DND-41 (cell line): ENCODE results near the gene P3H1.

ENCODE experiments used
- ATAC-seq: fragments of 200-7000 bp; cut with Tn5 transposase; 3 replicates; pipeline ENCODE4 v1.9.1; 2021; ENCODE audit warnings: low read depth; ENCODE audit not compliant: insufficient read depth
- DNase-seq: peaks from one replicate; pipeline ENCODE4 v3.0.0-alpha.2; 2020
- H2AFZ ChIP-seq: 2 replicates; pipeline ENCODE4 v1.6.0; 2012; ENCODE audit warnings: low read depth, low read length
- H3K27ac ChIP-seq: 2 replicates; pipeline ENCODE4 v1.5.1; 2012; ENCODE audit warnings: low read length, inconsistent platforms
- H3K27me3 ChIP-seq: fragments of 200-600 bp; sonication (generic); 2 replicates; pipeline ENCODE4 v1.6.0; 2012; ENCODE audit warnings: low read length, mild to moderate bottlenecking, inconsistent platforms; ENCODE audit not compliant: insufficient read depth, poor library complexity
- H3K36me3 ChIP-seq: 2 replicates; pipeline ENCODE4 v1.5.1; 2012; ENCODE audit warnings: low read length, inconsistent platforms; ENCODE audit not compliant: insufficient read depth
- H3K4me1 ChIP-seq: 2 replicates; pipeline ENCODE4 v1.5.1; 2012; ENCODE audit warnings: mild to moderate bottlenecking, low read length; ENCODE audit not compliant: insufficient read depth
- H3K4me2 ChIP-seq: 2 replicates; pipeline ENCODE4 v1.6.0; 2012; ENCODE audit warnings: mild to moderate bottlenecking, moderate library complexity, low read length, inconsistent platforms; ENCODE audit not compliant: insufficient read depth
- H3K4me3 ChIP-seq, 2 experiments: fragments of 200-600 bp in 1 of 2; shearing (Covaris generic) in 1 of 2; 2 replicates each; pipeline ENCODE4 v1.5.1; 2012 to 2016; ENCODE audit warnings: inconsistent platforms in 2 of 2, low read length in 2 of 2, mild to moderate bottlenecking in 2 of 2, low read depth in 1 of 2, moderate library complexity in 1 of 2
- H3K79me2 ChIP-seq: 2 replicates; pipeline ENCODE4 v1.6.0; 2012; ENCODE audit warnings: low read length, inconsistent platforms; ENCODE audit not compliant: insufficient read depth
- H3K9ac ChIP-seq: 2 replicates; pipeline ENCODE4 v1.6.0; 2012; ENCODE audit warnings: low read depth, mild to moderate bottlenecking, inconsistent platforms, low read length, moderate library complexity
- H3K9me3 ChIP-seq: 2 replicates; pipeline ENCODE4 v1.5.1; 2012; ENCODE audit warnings: low read length, moderate library complexity, mild to moderate bottlenecking, inconsistent platforms; ENCODE audit not compliant: insufficient read depth, severe bottlenecking
- H4K20me1 ChIP-seq: 2 replicates; pipeline ENCODE4 v1.6.0; 2012; ENCODE audit warnings: low read length; ENCODE audit not compliant: insufficient read depth
- EZH2 ChIP-seq: IDR thresholded peaks from 3 replicates; pipeline ENCODE4 v1.6.1; 2012; ENCODE audit warnings: borderline replicate concordance, low read depth, mild to moderate bottlenecking, moderate library complexity, low read length, inconsistent platforms; ENCODE audit not compliant: severe bottlenecking
- TF ChIP-seq, protein P1 (sequence below): IDR thresholded peaks from 2 replicates; pipeline ENCODE4 v1.5.1; 2012; ENCODE audit warnings: borderline replicate concordance, low read length, moderate library complexity, mild to moderate bottlenecking; ENCODE audit not compliant: poor library complexity, severe bottlenecking; ENCODE audit errors: extremely low read depth

Gene P3H1

DNA sequence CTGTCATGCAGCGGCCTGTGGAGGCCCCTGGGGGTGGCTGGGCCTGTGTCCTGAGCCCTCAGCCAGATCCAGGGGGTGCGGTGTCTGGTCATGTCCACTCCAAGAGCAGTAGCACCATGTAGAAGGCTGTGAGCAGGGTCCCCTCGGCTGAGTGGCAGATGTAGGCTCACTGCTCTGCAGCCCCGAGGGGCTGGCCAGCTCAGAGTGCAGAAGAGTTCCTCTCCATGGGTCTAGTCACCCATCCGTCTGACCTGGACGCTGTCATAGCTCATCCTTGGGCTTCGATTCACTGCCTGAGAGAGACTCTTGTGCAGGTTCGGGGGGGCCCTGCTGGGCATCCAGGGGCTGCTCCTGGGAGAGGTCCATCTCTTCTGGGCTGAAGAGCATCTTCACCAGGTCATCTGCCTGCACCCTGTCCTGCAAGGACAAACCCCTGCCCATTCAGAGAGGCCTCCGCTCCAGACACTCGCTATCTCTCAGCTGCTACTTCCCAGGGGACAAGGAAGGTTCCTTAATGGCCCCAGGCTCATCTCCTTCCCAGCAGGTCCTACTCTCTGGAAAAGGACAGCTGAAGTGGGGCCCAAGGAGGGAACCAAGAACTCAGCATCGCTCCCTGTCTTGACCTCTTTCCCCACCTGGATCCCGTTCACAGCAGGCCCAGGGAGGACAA is 20.3 kb downstream of the P3H1 start:
- DNase-seq (no peak), ATAC-seq (no peak)
- H3K4me2 ChIP-seq = no peak overlapping the region
- no peaks in the 10 kb centered on the region for H4K20me1 ChIP-seq
- H2AFZ ChIP-seq = no peak overlapping the region
- no peak overlapping the region for H3K9ac ChIP-seq
- no peak overlapping the region for H3K27ac ChIP-seq
- peaks cover 52% of the 10 kb centered on the region for H3K36me3 ChIP-seq
- TF ChIP-seq, protein P1, sequence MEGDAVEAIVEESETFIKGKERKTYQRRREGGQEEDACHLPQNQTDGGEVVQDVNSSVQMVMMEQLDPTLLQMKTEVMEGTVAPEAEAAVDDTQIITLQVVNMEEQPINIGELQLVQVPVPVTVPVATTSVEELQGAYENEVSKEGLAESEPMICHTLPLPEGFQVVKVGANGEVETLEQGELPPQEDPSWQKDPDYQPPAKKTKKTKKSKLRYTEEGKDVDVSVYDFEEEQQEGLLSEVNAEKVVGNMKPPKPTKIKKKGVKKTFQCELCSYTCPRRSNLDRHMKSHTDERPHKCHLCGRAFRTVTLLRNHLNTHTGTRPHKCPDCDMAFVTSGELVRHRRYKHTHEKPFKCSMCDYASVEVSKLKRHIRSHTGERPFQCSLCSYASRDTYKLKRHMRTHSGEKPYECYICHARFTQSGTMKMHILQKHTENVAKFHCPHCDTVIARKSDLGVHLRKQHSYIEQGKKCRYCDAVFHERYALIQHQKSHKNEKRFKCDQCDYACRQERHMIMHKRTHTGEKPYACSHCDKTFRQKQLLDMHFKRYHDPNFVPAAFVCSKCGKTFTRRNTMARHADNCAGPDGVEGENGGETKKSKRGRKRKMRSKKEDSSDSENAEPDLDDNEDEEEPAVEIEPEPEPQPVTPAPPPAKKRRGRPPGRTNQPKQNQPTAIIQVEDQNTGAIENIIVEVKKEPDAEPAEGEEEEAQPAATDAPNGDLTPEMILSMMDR = no peak
- no peak for TF ChIP-seq EZH2
- H3K79me2 ChIP-seq = no peaks in the 10 kb centered on the region
- H3K27me3 ChIP-seq = no peaks in the 10 kb centered on the region
- no peak overlapping the region for H3K4me3 ChIP-seq
- H3K4me1 ChIP-seq = no peaks in the 10 kb centered on the region
- H3K9me3 ChIP-seq = no peaks in the 10 kb centered on the region

DNA sequence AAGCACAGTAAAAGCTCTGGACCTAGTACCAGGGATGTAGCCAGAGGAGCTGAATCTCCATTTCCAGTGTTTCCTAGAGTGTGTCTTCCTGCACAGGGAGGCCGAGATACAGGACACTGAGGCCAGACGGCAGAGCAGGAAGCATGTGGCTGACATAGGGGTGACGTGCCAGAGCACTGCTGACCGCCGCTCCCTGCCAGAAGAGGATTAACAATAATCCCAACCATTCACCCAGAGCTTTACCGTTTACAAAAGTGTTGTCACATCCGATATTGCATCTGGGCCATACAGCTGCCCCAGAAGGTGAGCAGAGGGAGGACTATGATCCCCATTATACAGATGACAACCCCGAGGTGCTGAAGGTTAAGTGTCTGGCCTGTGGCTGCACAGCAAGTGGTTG is 21.0 kb downstream of the P3H1 start:
- DNase-seq = no peak
- TF ChIP-seq EZH2 = no peak
- TF ChIP-seq, protein P1 = no peak
- Histone ChIP-seq H3K36me3 (peaks cover 51% of the 10 kb centered on the region), H3K4me1 (no peaks in the 10 kb centered on the region), H3K9ac (no peak overlapping the region), H3K27me3 (no peaks in the 10 kb centered on the region), H3K9me3 (no peaks in the 10 kb centered on the region), H2AFZ (no peak overlapping the region), H3K79me2 (no peaks in the 10 kb centered on the region), H3K4me3 (no peak overlapping the region), H4K20me1 (no peaks in the 10 kb centered on the region), H3K4me2 (no peak overlapping the region), H3K27ac (no peak overlapping the region)
- ATAC-seq = no peak

DNA sequence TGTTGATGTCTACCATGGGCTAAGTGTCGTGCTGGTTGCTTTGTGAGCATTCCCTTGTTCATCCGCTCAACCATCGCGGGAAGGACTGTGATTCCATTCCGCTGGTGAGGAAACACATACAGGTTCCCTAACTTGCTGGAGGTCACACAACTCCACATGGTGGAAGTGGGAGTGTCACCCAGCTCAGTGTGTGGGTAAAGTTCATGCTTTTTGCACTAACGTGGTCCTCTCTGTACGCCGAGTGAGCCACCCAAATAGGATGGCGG is 22.7 kb downstream of the P3H1 start:
- DNase-seq (no peak), ATAC-seq (no peak)
- no peak overlapping the region for H2AFZ ChIP-seq
- no peaks in the 10 kb centered on the region for H4K20me1 ChIP-seq
- no peak overlapping the region for H3K9ac ChIP-seq
- H3K4me2 ChIP-seq = no peak overlapping the region
- H3K4me1 ChIP-seq = no peaks in the 10 kb centered on the region
- peaks cover 38% of the 10 kb centered on the region for H3K36me3 ChIP-seq
- no peak overlapping the region for H3K27ac ChIP-seq
- no peaks in the 10 kb centered on the region for H3K9me3 ChIP-seq
- no peak overlapping the region for H3K4me3 ChIP-seq
- no peaks in the 10 kb centered on the region for H3K79me2 ChIP-seq
- H3K27me3 ChIP-seq = no peaks in the 10 kb centered on the region
- TF ChIP-seq EZH2 = no peak
- TF ChIP-seq, protein P1 = no peak
